Activated naive CD8-positive, alpha-beta T cell treated with anti-CD3 and anti-CD28 coated beads, Interleukin-2, amount 10 ng/mL, durations not matched to agents 7 days and 5 days (primary cell): ENCODE results near the gene TEN1. TPM values are rescaled to one million over a fixed set of nuclear protein-coding genes. Genes with fewer than 3 reads are reported as not detected.
A peak's percentile ranks its signal among the peaks of the same experiment; 100 is the strongest.

Source experiments
- ATAC-seq: fragments of 150-1000 bp; cut with Tn5 transposase; one replicate; pipeline ENCODE4 v1.10.0; 2021; ENCODE audit warnings: low read depth, moderate library complexity
- POLR2A ChIA-PET: fragments of 350-600 bp; sonication (Branson Sonifier 250); formaldehyde crosslinking; loops from one replicate; lab custom pipeline; 2021; ENCODE audit warnings: antibody characterized with exemption; lab: Charles Lee
- DNase-seq: peaks from one replicate; pipeline ENCODE4 v3.0.0; 2021
- H3K27ac Mint-ChIP-seq: one replicate; pipeline ENCODE4 v1.8.0; 2022; ENCODE audit warnings: mild to moderate bottlenecking, mixed read lengths
- H3K27me3 Mint-ChIP-seq: one replicate; pipeline ENCODE4 v1.8.0; 2022; ENCODE audit warnings: mild to moderate bottlenecking, moderate library complexity, mixed read lengths
- H3K36me3 Mint-ChIP-seq: one replicate; pipeline ENCODE4 v1.8.0; 2021; ENCODE audit warnings: mild to moderate bottlenecking, mixed read lengths
- H3K4me1 Mint-ChIP-seq: one replicate; pipeline ENCODE4 v1.8.0; 2021; ENCODE audit warnings: mixed read lengths
- H3K4me3 Mint-ChIP-seq: one replicate; pipeline ENCODE4 v1.8.0; 2022; ENCODE audit warnings: mild to moderate bottlenecking, moderate library complexity, mixed read lengths
- H3K9me3 Mint-ChIP-seq: one replicate; pipeline ENCODE4 v1.8.0; 2021; ENCODE audit warnings: mixed read lengths
- total RNA-seq, 2 experiments: library from RNA; stranded (reverse); gene quantifications; one replicate each; pipeline ENCODE4 v1.2.3, GENCODE V29; 2021

The TEN1 gene
- total RNA-seq, result 10 to 100 TPM; 15.9 to 17.1 TPM

GRCh38 chr17:75978938-75979704 lies at the start of gene TEN1, which contains the start of gene ACOX1:
Gene TEN1, plus strand, starts transcription at chr17:75979240. Its CDS starts 6,953 bp downstream, at chr17:75986193.
Gene ACOX1, minus strand, starts transcription at chr17:75979166. Its CDS starts 93 bp downstream, at chr17:75979073.
- ATAC-seq (peak; percentile 97), DNase-seq (peak; percentile 93)
- POLR2A ChIA-PET, result interaction anchor here (0.6 to 1.7 kb wide), 12 partner anchors 14 to 291 kb away, joined by 3 to 7 read pairs (median 3); partner anchors contain the start of genes FBF1, TRIM65 and WBP2
- Mint-ChIP-seq H3K9me3 (no peaks in the 10 kb centered on the region), H3K36me3 (peaks cover 11% of the 10 kb centered on the region), H3K27ac (peak within 1 kb of the TSS; percentile 98), H3K4me3 (peak within 1 kb of the TSS; percentile 98), H3K27me3 (no peaks in the 10 kb centered on the region), H3K4me1 (peaks cover 33% of the 10 kb centered on the region)

- POLR2A ChIA-PET, result interaction anchor here (0.7 kb wide), 1 partner anchor 9 kb away, joined by 3 read pairs; no protein-coding TSS in a partner anchor
- DNase-seq, result no peak
- H3K36me3 Mint-ChIP-seq, result peaks cover 2% of the 10 kb centered on the region
- no peaks in the 10 kb centered on the region for H3K9me3 Mint-ChIP-seq
- no peak overlapping the region for H3K27ac Mint-ChIP-seq
- H3K4me1 Mint-ChIP-seq, result no peaks in the 10 kb centered on the region
- no peak overlapping the region for H3K4me3 Mint-ChIP-seq
- ATAC-seq, result no peak
- no peaks in the 10 kb centered on the region for H3K27me3 Mint-ChIP-seq
These were observed 48.0 kb upstream of the TEN1 start for GRCh38 chr17:75931062-75931461.

GRCh38 chr17:75932852-75933251 lies 46.2 kb upstream of the TEN1 start:
- peaks cover 2% of the 10 kb centered on the region for H3K36me3 Mint-ChIP-seq
- ATAC-seq (no peak), DNase-seq (no peak)
- no peak overlapping the region for H3K4me3 Mint-ChIP-seq
- H3K9me3 Mint-ChIP-seq, result no peaks in the 10 kb centered on the region
- H3K27me3 Mint-ChIP-seq, result no peaks in the 10 kb centered on the region
- no peak overlapping the region for H3K27ac Mint-ChIP-seq
- POLR2A ChIA-PET, result no interaction called here
- H3K4me1 Mint-ChIP-seq, result no peaks in the 10 kb centered on the region

GRCh38 chr17:75933808-75934207 lies 45.2 kb upstream of the TEN1 start:
- POLR2A ChIA-PET, result no interaction called here
- ATAC-seq (no peak), DNase-seq (no peak)
- no peak overlapping the region for H3K4me3 Mint-ChIP-seq
- no peaks in the 10 kb centered on the region for H3K4me1 Mint-ChIP-seq
- H3K36me3 Mint-ChIP-seq, result peaks cover 2% of the 10 kb centered on the region
- H3K9me3 Mint-ChIP-seq, result no peaks in the 10 kb centered on the region
- H3K27me3 Mint-ChIP-seq, result no peaks in the 10 kb centered on the region
- H3K27ac Mint-ChIP-seq, result no peak overlapping the region

- H3K36me3 Mint-ChIP-seq, result no peaks in the 10 kb centered on the region
- no peak for DNase-seq
- H3K27me3 Mint-ChIP-seq, result no peaks in the 10 kb centered on the region
- no peaks in the 10 kb centered on the region for H3K9me3 Mint-ChIP-seq
- no peak for ATAC-seq
- POLR2A ChIA-PET, result interaction anchor here (0.6 kb wide), 1 partner anchor 27 kb away, joined by 3 read pairs; no protein-coding TSS in a partner anchor
- peaks cover 8% of the 10 kb centered on the region for H3K4me1 Mint-ChIP-seq
- H3K4me3 Mint-ChIP-seq, result no peak overlapping the region
- no peak overlapping the region for H3K27ac Mint-ChIP-seq
These were observed 41.4 kb upstream of the TEN1 start for GRCh38 chr17:75937652-75938051.

GRCh38 chr17:75940727-75941441 lies 38.2 kb upstream of the TEN1 start, which contains the start of gene FBF1:
Gene FBF1, minus strand, starts transcription at chr17:75941042. Its CDS starts 2,893 bp downstream, at chr17:75938149.
- Mint-ChIP-seq H3K36me3 (no peaks in the 10 kb centered on the region), H3K4me3 (peak within 1 kb of the TSS; percentile 91), H3K27me3 (no peaks in the 10 kb centered on the region), H3K4me1 (peaks cover 8% of the 10 kb centered on the region), H3K27ac (peak within 1 kb of the TSS; percentile 83), H3K9me3 (no peaks in the 10 kb centered on the region)
- ATAC-seq (peak; percentile 99), DNase-seq (peak; percentile 90)
- POLR2A ChIA-PET, result interaction anchor here (1.0 to 1.4 kb wide), 5 partner anchors 11 to 412 kb away, joined by 3 to 7 read pairs (median 4); partner anchors contain the start of genes ACOX1, PRPSAP1 and TEN1

- no peak for ATAC-seq
- no peaks in the 10 kb centered on the region for H3K9me3 Mint-ChIP-seq
- POLR2A ChIA-PET, result interaction anchor here (1.0 to 1.4 kb wide), 5 partner anchors 10 to 412 kb away, joined by 3 to 7 read pairs (median 4); partner anchors contain the start of genes ACOX1, PRPSAP1 and TEN1
- H3K4me1 Mint-ChIP-seq, result peaks cover 8% of the 10 kb centered on the region
- no peaks in the 10 kb centered on the region for H3K27me3 Mint-ChIP-seq
- peak overlapping the region; percentile 83 for H3K27ac Mint-ChIP-seq
- H3K36me3 Mint-ChIP-seq, result peaks cover under 1% of the 10 kb centered on the region
- peak overlapping the region; percentile 91 for H3K4me3 Mint-ChIP-seq
- no peak for DNase-seq
These were observed 37.6 kb upstream of the TEN1 start for GRCh38 chr17:75941442-75941819.

- Mint-ChIP-seq H3K36me3 (peaks cover 2% of the 10 kb centered on the region), H3K4me1 (peaks cover 8% of the 10 kb centered on the region), H3K9me3 (no peaks in the 10 kb centered on the region), H3K27ac (no peak overlapping the region), H3K4me3 (no peak overlapping the region), H3K27me3 (no peaks in the 10 kb centered on the region)
- ATAC-seq (no peak), DNase-seq (no peak)
- POLR2A ChIA-PET, result interaction anchor here (0.7 to 1.0 kb wide), 2 partner anchors 36 to 43 kb away, joined by 3 to 6 read pairs; no protein-coding TSS in a partner anchor
These were observed 36.6 kb upstream of the TEN1 start for GRCh38 chr17:75942473-75942872.

- no peak for DNase-seq
- peaks cover 8% of the 10 kb centered on the region for H3K4me1 Mint-ChIP-seq
- H3K9me3 Mint-ChIP-seq, result no peaks in the 10 kb centered on the region
These were observed 35.5 kb upstream of the TEN1 start for GRCh38 chr17:75943491-75943890.

GRCh38 chr17:75945211-75945610 lies 33.8 kb upstream of the TEN1 start:
- no peaks in the 10 kb centered on the region for H3K9me3 Mint-ChIP-seq

More at GRCh38 chr17:75943491-75943890, 35.5 kb upstream of the TEN1 start:
- POLR2A ChIA-PET, result no interaction called here
- Mint-ChIP-seq H3K27me3 (no peaks in the 10 kb centered on the region), H3K36me3 (peaks cover 6% of the 10 kb centered on the region), H3K27ac (no peak overlapping the region), H3K4me3 (no peak overlapping the region)
- no peak for ATAC-seq

GRCh38 chr17:75950421-75950820 lies 28.6 kb upstream of the TEN1 start:
- POLR2A ChIA-PET, result no interaction called here
- H3K27me3 Mint-ChIP-seq, result no peaks in the 10 kb centered on the region
- peaks cover 13% of the 10 kb centered on the region for H3K4me1 Mint-ChIP-seq
- ATAC-seq, result no peak
- DNase-seq, result no peak
- no peak overlapping the region for H3K4me3 Mint-ChIP-seq
- H3K9me3 Mint-ChIP-seq, result no peaks in the 10 kb centered on the region
- H3K36me3 Mint-ChIP-seq, result peaks cover 22% of the 10 kb centered on the region
- no peak overlapping the region for H3K27ac Mint-ChIP-seq

More at GRCh38 chr17:75945211-75945610, 33.8 kb upstream of the TEN1 start:
- Mint-ChIP-seq H3K36me3 (peaks cover 8% of the 10 kb centered on the region), H3K27ac (no peak overlapping the region), H3K27me3 (no peaks in the 10 kb centered on the region), H3K4me3 (no peak overlapping the region), H3K4me1 (peaks cover 8% of the 10 kb centered on the region)
- DNase-seq (no peak), ATAC-seq (no peak)
- POLR2A ChIA-PET, result no interaction called here

- H3K9me3 Mint-ChIP-seq, result no peaks in the 10 kb centered on the region
- H3K27me3 Mint-ChIP-seq, result no peaks in the 10 kb centered on the region
- H3K36me3 Mint-ChIP-seq, result peaks cover 26% of the 10 kb centered on the region
- peak overlapping the region; percentile 83 for H3K27ac Mint-ChIP-seq
- peak overlapping the region; percentile 40 for H3K4me3 Mint-ChIP-seq
- peaks cover 13% of the 10 kb centered on the region for H3K4me1 Mint-ChIP-seq
- POLR2A ChIA-PET, result interaction anchor here (0.6 to 0.7 kb wide), 3 partner anchors 25 to 35 kb away, joined by 3 to 7 read pairs (median 3); no protein-coding TSS in a partner anchor
- ATAC-seq, result peak; percentile 65
- DNase-seq, result no peak
These were observed 28.0 kb upstream of the TEN1 start for GRCh38 chr17:75950855-75951554.
